Activated T-helper 2 cell treated with anti-CD3 and anti-CD28 coated beads, Interferon-gamma antibody, Interleukin-2, Interleukin-4, amounts not matched to agents 10 μg/mL and 5 μg/mL and 100 μg/mL, durations not matched to agents 14 hours and 24 hours and 36 hours (primary cell): ENCODE results near the gene ELK3. TPM values are rescaled to one million over a fixed set of nuclear protein-coding genes. Genes with fewer than 3 reads are reported as not detected.

Experiments used
- DNase-seq: peaks from one replicate; pipeline ENCODE4 v3.0.0; 2021; ENCODE audit warnings: low spot score
- H3K27ac Mint-ChIP-seq: one replicate; pipeline ENCODE4 v1.8.0; 2021; ENCODE audit warnings: mixed read lengths
- H3K27me3 Mint-ChIP-seq: one replicate; pipeline ENCODE4 v1.8.0; 2021; ENCODE audit warnings: low read depth, mixed read lengths
- H3K36me3 Mint-ChIP-seq: one replicate; pipeline ENCODE4 v1.8.0; 2021; ENCODE audit warnings: low read depth, mixed read lengths
- H3K4me1 Mint-ChIP-seq: one replicate; pipeline ENCODE4 v1.8.0; 2021; ENCODE audit warnings: low read depth, mixed read lengths
- H3K4me3 Mint-ChIP-seq: one replicate; pipeline ENCODE4 v1.8.0; 2021; ENCODE audit warnings: low read depth, mild to moderate bottlenecking, moderate library complexity, mixed read lengths
- H3K9me3 Mint-ChIP-seq: one replicate; pipeline ENCODE4 v1.8.0; 2021; ENCODE audit warnings: mixed read lengths
- intact Hi-C: fragments of 100-400 bp; cut with micrococcal nuclease; formaldehyde crosslinking; loops from one replicate; pipeline ENCODE4 v1.15.1; 2023
- total RNA-seq: library from RNA; stranded (reverse); gene quantifications from 2 replicates; pipeline ENCODE4 v1.2.3, GENCODE V29; 2022

Gene ELK3
- total RNA-seq, 1 donor from 2014 or later = 39.7 TPM

DNA sequence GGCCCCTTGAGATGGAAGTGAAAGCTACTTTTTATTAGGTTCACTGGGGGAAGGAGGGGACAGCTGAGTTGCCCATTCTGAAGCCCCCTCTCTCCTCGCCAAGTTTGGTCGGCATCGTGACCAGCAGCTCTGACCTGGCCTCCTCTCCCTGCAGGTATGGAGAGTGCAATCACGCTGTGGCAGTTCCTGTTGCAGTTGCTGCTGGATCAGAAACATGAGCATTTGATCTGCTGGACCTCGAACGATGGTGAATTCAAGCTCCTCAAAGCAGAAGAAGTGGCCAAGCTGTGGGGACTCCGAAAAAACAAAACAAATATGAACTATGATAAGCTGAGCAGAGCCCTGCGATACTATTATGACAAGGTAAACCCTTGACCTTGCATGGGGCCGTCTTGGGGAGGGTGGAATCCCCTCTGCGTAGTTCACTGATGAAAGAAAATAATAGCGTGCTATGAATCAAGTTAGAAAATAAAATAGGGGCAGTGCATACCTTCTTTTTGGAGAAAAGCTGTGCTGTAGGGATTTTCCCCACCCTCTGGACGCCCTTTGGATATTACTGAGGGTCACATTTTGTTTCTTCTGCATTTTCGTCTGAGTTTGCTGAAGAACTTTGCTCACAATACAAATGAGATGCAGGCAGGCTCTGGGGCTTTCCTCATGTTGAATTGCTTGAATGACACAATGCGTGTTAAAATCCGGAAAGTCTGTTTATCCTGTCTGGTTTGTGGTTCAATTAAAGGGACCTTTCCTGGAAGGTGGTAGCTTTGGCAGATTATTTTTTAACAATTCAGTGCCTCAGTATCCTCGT is 29.4 kb downstream of the ELK3 start:
- H3K27me3 Mint-ChIP-seq = no peaks in the 10 kb centered on the region
- no peaks in the 10 kb centered on the region for H3K9me3 Mint-ChIP-seq
- intact Hi-C loops = no loop called here
- peaks cover 11% of the 10 kb centered on the region for H3K4me1 Mint-ChIP-seq
- H3K36me3 Mint-ChIP-seq = peaks cover 73% of the 10 kb centered on the region
- H3K4me3 Mint-ChIP-seq = no peak overlapping the region
- DNase-seq = no peak
- H3K27ac Mint-ChIP-seq = no peak overlapping the region

DNA sequence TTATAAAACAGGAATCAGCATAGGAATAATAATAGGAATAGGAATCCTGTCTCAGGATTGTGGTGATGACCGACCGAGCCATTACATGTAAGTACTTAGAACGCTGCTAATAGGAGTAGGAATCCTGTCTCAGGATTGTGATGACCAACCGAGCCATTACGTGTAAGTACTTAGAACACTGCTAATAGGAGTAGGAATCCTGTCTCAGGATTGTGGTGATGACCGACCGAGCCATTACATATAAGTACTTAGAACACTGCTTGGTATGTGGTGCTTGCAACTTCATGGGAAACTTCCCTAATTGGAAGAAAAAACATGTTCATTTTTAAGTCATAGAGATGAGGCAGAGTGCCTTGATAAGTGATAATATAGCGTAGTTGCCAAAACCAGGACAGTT is 30.0 kb downstream of the ELK3 start:
- intact Hi-C loops = no loop called here
- Mint-ChIP-seq H3K27me3 (no peaks in the 10 kb centered on the region), H3K4me3 (no peak overlapping the region), H3K4me1 (peaks cover 6% of the 10 kb centered on the region), H3K27ac (no peak overlapping the region), H3K36me3 (peaks cover 71% of the 10 kb centered on the region), H3K9me3 (no peaks in the 10 kb centered on the region)
- no peak for DNase-seq

DNA sequence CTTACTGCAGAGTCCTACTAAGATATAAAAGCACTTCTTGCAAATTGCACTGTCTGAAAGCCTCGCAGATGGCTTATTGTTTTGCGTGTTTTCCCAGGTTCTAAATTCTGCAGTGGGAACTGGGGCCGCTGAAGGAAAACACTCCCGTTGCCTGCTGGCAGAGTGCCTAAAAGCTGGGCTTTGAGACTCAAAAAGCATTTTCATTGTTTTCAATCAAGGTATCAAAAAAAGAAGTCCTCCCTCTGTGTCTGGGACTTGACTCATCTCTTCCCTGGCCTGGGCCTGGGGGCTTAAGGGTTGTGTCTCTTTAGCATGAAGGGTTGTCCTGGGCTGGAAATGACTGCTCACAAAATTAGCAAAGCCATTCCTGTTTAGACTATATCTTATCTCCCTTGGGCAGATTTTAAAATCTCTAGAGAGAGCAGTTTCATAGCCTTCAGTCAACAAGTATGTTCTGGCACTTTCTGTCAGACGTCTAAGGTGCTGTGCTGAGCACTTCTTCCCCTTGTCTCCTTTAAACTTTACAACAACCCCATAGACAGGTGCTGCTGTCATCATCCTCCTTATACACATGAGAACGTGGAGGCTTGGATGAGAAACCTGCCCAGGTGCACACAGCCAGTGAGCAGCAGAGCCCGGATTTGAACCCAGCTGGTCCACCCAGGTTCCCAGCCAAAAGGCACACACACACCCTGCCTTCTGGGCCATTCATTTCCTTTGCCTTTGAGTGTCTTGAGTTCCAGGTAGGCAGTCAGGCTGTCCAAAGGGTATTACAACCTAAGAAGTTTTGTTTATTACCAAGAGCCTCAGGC is 31.1 kb downstream of the ELK3 start:
- Mint-ChIP-seq H3K27me3 (no peaks in the 10 kb centered on the region), H3K9me3 (no peaks in the 10 kb centered on the region), H3K36me3 (peaks cover 64% of the 10 kb centered on the region), H3K4me3 (no peak overlapping the region), H3K27ac (no peak overlapping the region), H3K4me1 (peaks cover 4% of the 10 kb centered on the region)
- no peak for DNase-seq
- intact Hi-C loops = no loop called here

DNA sequence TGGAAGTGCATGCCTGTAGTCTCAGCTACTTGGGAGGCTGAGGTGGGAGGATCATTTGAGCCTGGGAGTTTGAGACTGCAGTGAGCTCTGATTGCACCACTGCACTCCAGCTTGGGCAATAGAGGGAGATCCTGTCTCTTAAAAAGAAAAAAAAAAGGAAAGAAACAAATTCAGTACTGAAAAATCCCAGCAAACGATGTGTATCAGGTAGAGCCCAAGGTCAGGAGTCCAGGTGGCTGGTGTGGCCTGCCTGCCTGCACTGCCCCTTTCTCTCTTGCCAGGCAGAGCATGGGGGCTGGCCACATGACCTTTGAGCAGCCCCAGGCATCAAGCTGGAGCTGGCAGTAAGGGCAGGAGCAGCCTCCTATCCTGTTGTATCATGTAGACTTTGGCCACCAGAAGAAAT is 31.8 kb downstream of the ELK3 start:
- no peaks in the 10 kb centered on the region for H3K27me3 Mint-ChIP-seq
- H3K36me3 Mint-ChIP-seq = peaks cover 66% of the 10 kb centered on the region
- peaks cover 4% of the 10 kb centered on the region for H3K4me1 Mint-ChIP-seq
- intact Hi-C loops = no loop called here
- DNase-seq = no peak
- no peaks in the 10 kb centered on the region for H3K9me3 Mint-ChIP-seq
- H3K27ac Mint-ChIP-seq = no peak overlapping the region
- no peak overlapping the region for H3K4me3 Mint-ChIP-seq

- Mint-ChIP-seq H3K27me3 (no peaks in the 10 kb centered on the region), H3K36me3 (peaks cover 63% of the 10 kb centered on the region), H3K9me3 (no peaks in the 10 kb centered on the region), H3K4me3 (no peak overlapping the region), H3K27ac (peak overlapping the region; percentile 23), H3K4me1 (peaks cover 4% of the 10 kb centered on the region)
- intact Hi-C loops = no loop called here
- DNase-seq = no peak
These were observed 32.2 kb downstream of the ELK3 start for GRCh38 chr12:96226401-96226800.

GRCh38 chr12:96226801-96227348 is 32.7 kb downstream of the ELK3 start:
- peak overlapping the region; percentile 23 for H3K27ac Mint-ChIP-seq

GRCh38 chr12:96227365-96228106 is 33.4 kb downstream of the ELK3 start:
- H3K27me3 Mint-ChIP-seq = no peaks in the 10 kb centered on the region
- H3K36me3 Mint-ChIP-seq = peaks cover 58% of the 10 kb centered on the region
- intact Hi-C loops = no loop called here
- no peak overlapping the region for H3K4me3 Mint-ChIP-seq
- DNase-seq = no peak
- no peak overlapping the region for H3K27ac Mint-ChIP-seq
- no peaks in the 10 kb centered on the region for H3K9me3 Mint-ChIP-seq
- peaks cover 4% of the 10 kb centered on the region for H3K4me1 Mint-ChIP-seq

More at GRCh38 chr12:96226801-96227348, 32.7 kb downstream of the ELK3 start:
- no peaks in the 10 kb centered on the region for H3K27me3 Mint-ChIP-seq
- H3K9me3 Mint-ChIP-seq = no peaks in the 10 kb centered on the region
- no peak overlapping the region for H3K4me3 Mint-ChIP-seq
- peaks cover 4% of the 10 kb centered on the region for H3K4me1 Mint-ChIP-seq
- no peak for DNase-seq
- intact Hi-C loops = no loop called here
- peaks cover 62% of the 10 kb centered on the region for H3K36me3 Mint-ChIP-seq

GRCh38 chr12:96228566-96229248 is 34.5 kb downstream of the ELK3 start:
- H3K4me3 Mint-ChIP-seq = no peak overlapping the region

DNA sequence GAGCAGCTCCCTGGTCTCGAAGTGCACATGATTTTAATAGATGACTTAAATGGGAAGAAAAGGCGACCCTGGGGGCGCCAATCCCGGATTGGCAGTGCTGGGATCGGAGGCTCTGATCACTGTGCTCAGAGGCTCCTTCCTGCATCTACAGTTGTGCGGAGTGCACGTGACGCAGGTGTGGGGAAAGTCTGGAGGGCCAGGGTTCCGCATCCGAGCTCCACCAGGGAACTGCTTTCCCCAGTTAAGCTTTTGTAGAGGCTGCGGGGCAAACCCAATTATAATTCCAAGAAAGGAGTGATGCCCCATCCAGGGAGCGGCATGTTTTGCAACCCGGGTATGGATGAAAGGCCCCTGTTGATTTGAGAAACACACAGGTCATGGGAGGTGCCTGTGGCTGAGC is 36.5 kb downstream of the ELK3 start:
- H3K36me3 Mint-ChIP-seq = peaks cover 41% of the 10 kb centered on the region
- H3K27ac Mint-ChIP-seq = no peak overlapping the region
- no peak for DNase-seq
- no peaks in the 10 kb centered on the region for H3K9me3 Mint-ChIP-seq
- intact Hi-C loops = no loop called here
- no peaks in the 10 kb centered on the region for H3K27me3 Mint-ChIP-seq
- H3K4me3 Mint-ChIP-seq = no peak overlapping the region
- H3K4me1 Mint-ChIP-seq = peaks cover 6% of the 10 kb centered on the region

More at GRCh38 chr12:96228566-96229248, 34.5 kb downstream of the ELK3 start:
- peaks cover 4% of the 10 kb centered on the region for H3K4me1 Mint-ChIP-seq
- no peaks in the 10 kb centered on the region for H3K27me3 Mint-ChIP-seq
- peaks cover 47% of the 10 kb centered on the region for H3K36me3 Mint-ChIP-seq
- DNase-seq = no peak
- intact Hi-C loops = no loop called here
- no peak overlapping the region for H3K27ac Mint-ChIP-seq
- H3K9me3 Mint-ChIP-seq = no peaks in the 10 kb centered on the region

DNA sequence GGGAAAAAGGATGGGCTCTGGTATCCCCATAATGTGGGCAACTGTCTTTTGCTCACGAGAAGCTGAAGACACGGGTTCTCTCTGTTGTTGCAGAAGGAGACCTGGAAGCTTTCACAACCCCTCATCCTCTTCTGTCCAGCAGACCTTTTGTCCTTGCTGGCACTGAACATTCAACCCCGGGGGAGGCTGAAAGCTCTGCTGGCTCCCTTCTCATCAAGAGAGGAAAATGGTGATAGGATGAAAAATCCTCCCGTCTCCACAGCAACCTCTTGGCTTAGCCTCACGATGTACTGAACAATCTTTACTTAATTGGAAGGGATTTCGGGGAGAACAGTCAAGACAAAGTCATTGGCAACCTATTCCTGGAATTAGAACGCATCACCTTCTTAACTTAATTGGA is 39.0 kb downstream of the ELK3 start:
- Mint-ChIP-seq H3K4me1 (peaks cover 28% of the 10 kb centered on the region), H3K36me3 (peaks cover 47% of the 10 kb centered on the region), H3K27me3 (no peaks in the 10 kb centered on the region), H3K4me3 (no peak overlapping the region), H3K27ac (no peak overlapping the region), H3K9me3 (no peaks in the 10 kb centered on the region)
- intact Hi-C loops = no loop called here
- DNase-seq = no peak

DNA sequence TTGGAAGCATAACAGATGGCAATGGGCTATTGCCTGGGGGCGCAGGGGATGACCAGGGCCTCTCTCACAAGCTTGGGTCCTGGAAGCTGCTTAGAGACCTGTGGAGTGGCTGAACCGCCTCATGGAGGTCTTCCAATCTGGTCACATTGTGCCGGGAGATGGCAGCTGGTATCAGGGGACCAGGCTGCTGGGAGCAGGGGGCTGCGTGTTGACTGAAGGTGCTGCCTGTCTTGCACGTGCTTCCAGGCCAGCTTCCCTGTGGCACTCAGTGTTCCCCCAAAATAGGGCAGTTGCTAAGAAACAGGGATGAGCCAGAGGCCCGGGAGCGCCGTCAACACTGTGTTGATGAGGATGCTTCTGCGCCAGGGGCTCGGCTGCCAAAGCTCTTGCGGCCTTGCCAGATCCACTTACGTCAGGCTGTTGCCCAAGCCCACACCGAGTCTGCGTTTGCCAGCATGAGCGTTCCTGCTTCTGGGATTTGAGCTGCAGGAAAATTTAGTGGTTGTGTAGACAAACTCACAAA is 39.8 kb downstream of the ELK3 start:
- DNase-seq = no peak
- no peak overlapping the region for H3K4me3 Mint-ChIP-seq
- intact Hi-C loops = no loop called here
- peaks cover 43% of the 10 kb centered on the region for H3K36me3 Mint-ChIP-seq
- no peaks in the 10 kb centered on the region for H3K9me3 Mint-ChIP-seq
- H3K27me3 Mint-ChIP-seq = no peaks in the 10 kb centered on the region
- no peak overlapping the region for H3K27ac Mint-ChIP-seq
- peaks cover 30% of the 10 kb centered on the region for H3K4me1 Mint-ChIP-seq
